Transverse colon (tissue), 4 donors: Measurements from ENCODE around the gene TRIL. TPM values are rescaled to one million over a fixed set of nuclear protein-coding genes. Genes with fewer than 3 reads are reported as not detected.

Experiments used
- DNase-seq: peaks from one replicate; pipeline ENCODE4 v3.0.0-alpha.2; 2019
- H3K27ac ChIP-seq, 4 donors: fragments of 200-600 bp; sonication (generic); 2 replicates each; pipeline ENCODE4 v1.5.1; 2016 to 2018; ENCODE audit warnings: inconsistent platforms in 4 of 4
- H3K27me3 ChIP-seq: fragments of 200-600 bp; sonication (generic); 2 replicates; pipeline ENCODE4 v1.5.1; 2017; ENCODE audit warnings: inconsistent platforms
- H3K36me3 ChIP-seq, 4 donors: fragments of 200-600 bp; sonication (generic); 2 replicates each; pipeline ENCODE4 v1.5.1; 2017 to 2019; ENCODE audit warnings: inconsistent platforms in 4 of 4
- H3K4me1 ChIP-seq, 4 donors: fragments of 200-600 bp; sonication (generic); 2 replicates each; pipeline ENCODE4 v1.5.1; 2017 to 2020; ENCODE audit warnings: inconsistent platforms in 4 of 4
- H3K4me3 ChIP-seq, 4 donors: fragments of 200-600 bp; sonication (generic); 1 replicate in 1 of 4; 2 replicates in 3 of 4; pipeline versions ENCODE4 v1.5.1 to v1.6.1; 2017 to 2019; ENCODE audit warnings: inconsistent platforms in 4 of 4
- H3K9me3 ChIP-seq, 2 donors: fragments of 200-600 bp; sonication (generic); 2 replicates each; pipeline ENCODE4 v1.5.1; 2017 to 2019; ENCODE audit warnings: inconsistent platforms in 2 of 2
- CTCF ChIP-seq, 5 experiments: fragments of 200-600 bp in 3 of 5; fragments of 450-650 bp in 2 of 5; sonication (generic) in 3 of 5; IDR thresholded peaks; 1 replicate in 2 of 5; 2 replicates in 3 of 5; pipeline ENCODE4 v1.5.1; 2016 to 2017; ENCODE audit warnings: antibody characterized with exemption in 5 of 5, inconsistent platforms in 3 of 5, mild to moderate bottlenecking in 2 of 5, moderate library complexity in 1 of 5
- EP300 ChIP-seq: sonication (generic); formaldehyde crosslinking; IDR thresholded peaks from one replicate; pipeline ENCODE4 v1.6.1; 2017; ENCODE audit warnings: antibody characterized with exemption, low read depth
- POLR2A ChIP-seq: fragments of 450-650 bp; IDR thresholded peaks from one replicate; pipeline ENCODE4 v1.6.1; 2016; ENCODE audit warnings: antibody characterized with exemption, mild to moderate bottlenecking, moderate library complexity
- POLR2AphosphoS5 ChIP-seq, 3 donors: sonication (generic); formaldehyde crosslinking; IDR thresholded peaks; one replicate each; pipeline ENCODE4 v1.6.1; 2016; ENCODE audit warnings: antibody characterized with exemption in 3 of 3
- WGBS, 2 donors: methylation state at CpG; one replicate each; pipeline ENCODE4 v1.1.5; 2018; ENCODE audit warnings: low coverage in 1 of 2; 5-methylcytosine and 5-hydroxymethylcytosine counted together
- in situ Hi-C, 4 donors: fragments of 200-750 bp; cut with MboI; loops; one replicate each; pipeline versions ENCODE4 v1.15.0 to v1.15.1; 2017; ENCODE audit warnings: low sequenced_read_pairs in 3 of 4, low pct_ligation_motif_present in 1 of 4, low pct_unique_long_range_greater_than_20kb in 1 of 4
- intact Hi-C: fragments of 100-400 bp; cut with DNase I; formaldehyde crosslinking; loops from one replicate; pipeline ENCODE4 v1.15.1; 2023; ENCODE audit warnings: low total_unique reads
- total RNA-seq, 4 donors: library from RNA; depleted of rRNA; stranded (reverse); fragments of >200 nt; gene quantifications; one replicate each; pipeline ENCODE4 v1.1.0, GENCODE V29; 2016

The TRIL gene
- total RNA-seq, 4 donors from 2014 or later = 0.79 to 3.0 (median 1.0) TPM

GRCh38 chr7:28921822-28922221, 36.3 kb downstream of the TRIL start:
- no peaks in the 10 kb centered on the region for H3K9me3 ChIP-seq
- 3 to 6% methylated on average over 3 to 4 of the region's 4 CpGs for WGBS, 2 donors
- H3K36me3 ChIP-seq = no peaks in the 10 kb centered on the region
- no peak overlapping the region for H3K27ac ChIP-seq
- H3K4me3 ChIP-seq = no peak overlapping the region
- DNase-seq = peak; percentile 40
- in situ Hi-C loops (loop anchor here (5.0 to 10.0 kb wide), 5 partner anchors 180 to 485 kb away; no protein-coding TSS in a partner anchor), intact Hi-C loops (loop anchor here (5.0 kb wide), 1 partner anchor 185 kb away; no protein-coding TSS in a partner anchor)
- peaks cover 0 to 16% (median 6%) of the 10 kb centered on the region in 4 donors for H3K4me1 ChIP-seq
- H3K27me3 ChIP-seq = no peaks in the 10 kb centered on the region
- TF ChIP-seq CTCF (IDR thresholded peaks at IDR 0.05) = peak; percentile 86 to 92 (median 88)
- TF ChIP-seq POLR2A = no peak

- Histone ChIP-seq H3K27ac (no peak overlapping the region), H3K36me3 (no peaks in the 10 kb centered on the region), H3K9me3 (no peaks in the 10 kb centered on the region), H3K4me1 (peaks cover 0 to 12% (median 4%) of the 10 kb centered on the region in 4 donors), H3K4me3 (no peak overlapping the region), H3K27me3 (no peaks in the 10 kb centered on the region)
- no peak for TF ChIP-seq POLR2A
- TF ChIP-seq CTCF (IDR thresholded peaks at IDR 0.05) = no peak
- TF ChIP-seq EP300 = no peak
- no peak for TF ChIP-seq POLR2AphosphoS5 (IDR thresholded peaks at IDR 0.05)
- no peak for DNase-seq
- WGBS, 2 donors = 83 to 85% methylated on average over 5 to 6 of the region's 6 CpGs
- in situ Hi-C loops (loop anchor here (5.0 to 10.0 kb wide), 5 partner anchors 182 to 487 kb away; no protein-coding TSS in a partner anchor), intact Hi-C loops (loop anchor here (5.0 kb wide), 1 partner anchor 187 kb away; no protein-coding TSS in a partner anchor)
Observed at GRCh38 chr7:28920424-28920823, 37.7 kb downstream of the TRIL start.

- no peaks in the 10 kb centered on the region for H3K9me3 ChIP-seq
- H3K4me1 ChIP-seq = peaks cover 0 to 12% (median 4%) of the 10 kb centered on the region in 4 donors
- no peak overlapping the region for H3K27ac ChIP-seq
- in situ Hi-C loops = no loop called here
- no peak for DNase-seq
- intact Hi-C loops = no loop called here
- 49 to 51% methylated on average over 8 to 9 of the region's 9 CpGs for WGBS, 2 donors
- H3K36me3 ChIP-seq = no peaks in the 10 kb centered on the region
- TF ChIP-seq POLR2A (no peak), POLR2AphosphoS5 (IDR thresholded peaks at IDR 0.05) (no peak), EP300 (no peak), CTCF (IDR thresholded peaks at IDR 0.05) (no peak)
- H3K27me3 ChIP-seq = no peaks in the 10 kb centered on the region
- H3K4me3 ChIP-seq = no peak overlapping the region
Observed at GRCh38 chr7:28919510-28919909, 38.6 kb downstream of the TRIL start.

GRCh38 chr7:28908775-28909174, 49.4 kb downstream of the TRIL start:
- Histone ChIP-seq H3K27me3 (no peaks in the 10 kb centered on the region), H3K36me3 (peaks cover 0 to 1% (median 0%) of the 10 kb centered on the region in 4 donors)

More at GRCh38 chr7:28908775-28909174, 49.4 kb downstream of the TRIL start:
- Histone ChIP-seq H3K4me1 (no peaks in the 10 kb centered on the region), H3K4me3 (no peak overlapping the region), H3K9me3 (no peaks in the 10 kb centered on the region), H3K27ac (no peak overlapping the region)
- intact Hi-C loops = no loop called here
- no peak for DNase-seq
- no peak for TF ChIP-seq CTCF (IDR thresholded peaks at IDR 0.05)
- no peak for TF ChIP-seq EP300
- TF ChIP-seq POLR2AphosphoS5 (IDR thresholded peaks at IDR 0.05) = no peak
- no peak for TF ChIP-seq POLR2A
- in situ Hi-C loops = no loop called here
- WGBS, 2 donors = 64 to 69% methylated on average over 5 of the region's 5 CpGs
